ENCODE results near the gene MAP4K1. TPM values are rescaled to one million over a fixed set of nuclear protein-coding genes. Genes with fewer than 3 reads are reported as not detected.
A peak's percentile ranks its signal among the peaks of the same experiment; 100 is the strongest.
"Not testable (repeated sequence)": the region's sequence is repeated elsewhere in the genome, so short reads cannot be mapped to it uniquely, and the experiment has no call there.

The MAP4K1 gene
- total RNA-seq, 2 experiments from 2014 or later: 337 to 497 TPM

DNA sequence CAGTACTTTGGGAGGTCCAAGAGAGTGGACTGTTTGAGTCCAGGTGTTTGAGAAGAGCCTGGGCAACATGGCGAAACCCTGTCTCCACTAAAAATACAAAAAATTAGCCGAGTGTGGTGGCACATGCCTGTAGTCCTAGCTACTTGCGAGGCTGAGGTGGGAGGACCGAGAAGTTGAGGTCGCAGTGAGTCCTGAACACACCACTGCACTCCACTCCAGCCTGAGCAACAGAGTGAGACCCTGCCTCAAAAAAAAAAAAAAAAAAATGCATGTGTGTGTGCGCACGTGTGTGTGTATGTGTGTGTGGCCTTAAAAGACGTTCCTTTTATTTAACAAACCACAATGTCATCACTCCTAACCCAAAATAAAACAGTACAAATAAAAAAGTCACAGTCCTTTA lies 62.6 kb downstream of the MAP4K1 start:
- peak overlapping the region; percentile 63 for H3K27ac Mint-ChIP-seq
- no peak for ATAC-seq

DNA sequence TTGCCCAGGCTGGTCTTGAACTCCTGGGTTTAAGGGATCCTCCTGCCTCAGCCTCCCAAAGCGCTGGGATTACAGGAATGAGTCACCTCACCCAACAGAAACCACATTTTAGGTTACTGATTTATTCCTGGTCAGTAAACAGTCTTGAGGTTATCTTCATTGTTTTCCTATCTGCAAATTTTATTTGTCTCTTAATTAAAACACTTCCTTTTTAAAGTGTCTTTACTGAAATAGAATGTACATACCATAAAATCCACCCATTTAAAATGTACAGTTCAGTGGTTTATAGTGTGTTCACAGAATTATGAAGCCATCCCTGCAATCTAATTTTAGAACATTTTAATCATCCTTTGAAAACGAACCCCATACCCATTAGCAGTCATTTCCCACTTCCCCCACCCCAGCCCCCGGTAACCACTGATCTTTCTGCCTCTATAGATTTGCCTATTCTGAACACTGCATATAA lies 63.0 kb downstream of the MAP4K1 start:
- Mint-ChIP-seq H3K27ac (peak overlapping the region; percentile 63), H3K4me1 (peaks cover 61% of the 10 kb centered on the region), H3K36me3 (peaks cover 1% of the 10 kb centered on the region), H3K4me3 (no peak overlapping the region), H3K27me3 (peaks cover 4% of the 10 kb centered on the region), H3K9me3 (ENCODE audit: low read depth) (no peaks in the 10 kb centered on the region)
- ATAC-seq (no peak), DNase-seq (peak; percentile 62)
- CTCF ChIA-PET: interaction anchor here (0.6 to 3.9 kb wide), 5 partner anchors 37 to 376 kb away, joined by 3 to 36 read pairs (median 3); partner anchors contain the start of genes EIF3K, MAP4K1, MRPS12 and SARS2

More for the DNA sequence above, 62.6 kb downstream of the MAP4K1 start:
- peaks cover 66% of the 10 kb centered on the region for H3K4me1 Mint-ChIP-seq
- peaks cover 3% of the 10 kb centered on the region for H3K36me3 Mint-ChIP-seq
- DNase-seq: no peak
- no peak overlapping the region for H3K4me3 Mint-ChIP-seq
- no peaks in the 10 kb centered on the region for H3K9me3 Mint-ChIP-seq (ENCODE audit: low read depth)
- H3K27me3 Mint-ChIP-seq: peaks cover 4% of the 10 kb centered on the region
- CTCF ChIA-PET: interaction anchor here (0.7 to 3.9 kb wide), 6 partner anchors 11 to 80 kb away, joined by 3 to 36 read pairs (median 3); partner anchors contain the start of genes EIF3K and MAP4K1

DNA sequence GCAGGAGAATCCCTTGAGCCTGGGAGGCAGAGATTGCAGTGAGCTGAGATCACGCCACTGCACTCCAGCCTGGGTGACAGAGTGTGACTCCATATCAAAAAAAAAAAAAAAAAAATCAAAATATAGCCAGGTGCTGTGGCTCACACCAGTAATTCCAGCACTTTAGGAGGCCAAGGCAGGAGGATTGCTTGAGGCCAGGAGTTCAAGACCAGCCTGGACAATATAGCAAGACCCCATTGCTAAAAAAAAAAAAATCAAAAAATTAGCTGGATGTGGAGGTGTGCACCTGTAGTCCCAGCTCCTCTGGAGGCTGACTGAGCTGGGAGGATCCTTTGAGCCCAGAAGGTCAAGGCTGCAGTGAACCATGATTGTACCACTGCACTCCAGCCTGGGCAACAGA lies 64.5 kb downstream of the MAP4K1 start:
- DNase-seq; H3K9me3 Mint-ChIP-seq (ENCODE audit: low read depth); ATAC-seq; H3K27ac Mint-ChIP-seq; H3K27me3 Mint-ChIP-seq; H3K36me3 Mint-ChIP-seq; H3K4me3 Mint-ChIP-seq: not testable (repeated sequence)
- CTCF ChIA-PET: interaction anchor here (1.1 to 3.9 kb wide), 3 partner anchors 9 to 82 kb away, joined by 4 to 26 read pairs (median 7); no protein-coding TSS in a partner anchor
- H3K4me1 Mint-ChIP-seq: peaks cover 48% of the 10 kb centered on the region

DNA sequence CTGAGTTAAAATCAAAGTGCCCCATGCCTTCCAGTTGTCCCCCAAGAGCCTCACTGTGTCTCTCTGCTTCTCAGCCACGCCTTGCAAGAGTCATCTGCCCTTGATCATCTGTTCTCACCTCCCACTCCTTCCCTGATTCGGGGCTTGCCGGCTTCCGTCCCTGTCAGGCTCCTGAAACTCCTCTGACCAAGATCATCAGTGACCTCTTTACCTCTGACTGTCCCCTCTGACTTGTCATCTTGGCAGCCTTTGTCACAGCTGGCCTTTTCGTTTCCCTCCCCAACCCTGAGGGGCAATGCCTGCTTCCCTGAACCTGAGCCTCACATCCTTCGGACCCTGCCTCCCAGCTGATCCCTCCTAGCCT lies 66.3 kb downstream of the MAP4K1 start:
- ATAC-seq (peak; percentile 63), DNase-seq (peak; percentile 68)
- CTCF ChIA-PET: interaction anchor here (0.8 to 3.9 kb wide), 4 partner anchors 28 to 84 kb away, joined by 3 to 26 read pairs (median 3); partner anchors contain the start of gene EIF3K
- peaks cover 4% of the 10 kb centered on the region for H3K27me3 Mint-ChIP-seq
- no peak overlapping the region for H3K4me3 Mint-ChIP-seq
- peaks cover 1% of the 10 kb centered on the region for H3K36me3 Mint-ChIP-seq
- peak overlapping the region; percentile 27 for H3K27ac Mint-ChIP-seq
- H3K4me1 Mint-ChIP-seq: peaks cover 33% of the 10 kb centered on the region
- no peaks in the 10 kb centered on the region for H3K9me3 Mint-ChIP-seq (ENCODE audit: low read depth)

DNA sequence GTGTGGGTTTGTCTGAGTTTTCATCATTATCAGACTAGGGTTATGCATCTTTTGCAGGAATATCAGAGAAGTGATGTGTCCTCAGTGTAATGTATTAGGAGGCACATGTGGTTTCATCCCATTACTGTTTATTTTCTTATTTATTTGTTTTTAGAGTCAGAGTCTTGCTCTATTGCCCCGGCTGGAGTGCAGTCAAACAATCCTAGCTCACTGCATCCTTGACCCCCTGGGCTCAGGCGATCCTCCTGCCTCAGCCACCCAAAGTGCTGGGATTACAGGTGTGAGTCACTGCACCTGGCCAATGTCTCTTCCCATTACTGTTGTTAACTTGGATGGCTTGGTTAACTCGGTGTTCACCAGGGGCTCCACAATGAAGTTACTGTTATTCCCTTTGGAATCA lies 67.4 kb downstream of the MAP4K1 start:
- no peaks in the 10 kb centered on the region for H3K36me3 Mint-ChIP-seq
- peaks cover under 1% of the 10 kb centered on the region for H3K27me3 Mint-ChIP-seq
- H3K4me3 Mint-ChIP-seq: no peak overlapping the region
- ATAC-seq (no peak), DNase-seq (no peak)
- CTCF ChIA-PET: interaction anchor here (1.1 to 3.9 kb wide), 2 partner anchors 35 to 85 kb away, joined by 3 to 26 read pairs; no protein-coding TSS in a partner anchor
- H3K9me3 Mint-ChIP-seq (ENCODE audit: low read depth): no peaks in the 10 kb centered on the region
- H3K27ac Mint-ChIP-seq: no peak overlapping the region
- H3K4me1 Mint-ChIP-seq: peaks cover 31% of the 10 kb centered on the region

DNA sequence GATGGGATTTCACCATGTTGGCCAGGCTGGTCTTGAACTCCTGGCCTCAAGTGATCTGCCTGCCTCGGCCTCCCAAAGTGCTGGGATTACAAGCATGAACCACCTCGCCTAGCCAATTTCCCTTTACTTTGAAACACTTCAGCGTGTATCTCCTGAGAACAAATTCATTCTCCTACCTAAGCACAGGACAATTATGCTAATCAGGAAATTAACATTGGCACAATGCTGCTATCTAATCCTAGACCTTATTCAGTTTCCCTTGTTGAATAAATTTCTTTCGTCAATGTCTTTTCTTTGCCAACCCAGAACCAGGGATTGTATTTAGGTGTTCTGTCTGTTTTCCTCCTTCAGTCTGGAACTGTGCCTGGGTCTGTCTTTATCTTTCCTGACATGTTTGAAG lies 67.8 kb downstream of the MAP4K1 start:
- CTCF ChIA-PET: interaction anchor here (3.9 kb wide), 1 partner anchor 85 kb away, joined by 26 read pairs; no protein-coding TSS in a partner anchor
- no peak overlapping the region for H3K27ac Mint-ChIP-seq
- no peak for ATAC-seq

DNA sequence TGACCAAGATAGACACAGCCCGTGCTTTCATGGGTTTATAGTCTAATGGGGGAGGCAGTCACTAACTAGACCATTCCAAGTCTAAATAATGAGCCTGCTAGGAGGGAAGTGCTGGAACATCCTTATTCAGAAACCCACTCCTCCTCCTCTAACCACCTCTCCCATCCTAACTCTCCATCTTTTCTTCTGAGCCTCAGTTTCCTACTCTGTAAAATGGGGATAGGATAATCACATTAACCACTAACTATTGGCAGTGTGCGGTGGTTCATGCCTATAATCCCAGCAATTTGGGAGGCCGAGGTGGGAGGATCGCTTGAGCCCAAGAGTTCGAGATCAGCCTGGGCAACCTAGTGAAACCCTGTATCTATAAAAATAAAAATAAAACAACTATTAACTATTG lies 68.7 kb downstream of the MAP4K1 start:
- no peak for DNase-seq
- no peak overlapping the region for H3K27ac Mint-ChIP-seq
- no peaks in the 10 kb centered on the region for H3K27me3 Mint-ChIP-seq
- ATAC-seq: no peak
- CTCF ChIA-PET: no interaction called here
- no peaks in the 10 kb centered on the region for H3K9me3 Mint-ChIP-seq (ENCODE audit: low read depth)
- H3K4me1 Mint-ChIP-seq: peaks cover 32% of the 10 kb centered on the region
- no peak overlapping the region for H3K4me3 Mint-ChIP-seq
- no peaks in the 10 kb centered on the region for H3K36me3 Mint-ChIP-seq

More for the DNA sequence above, 67.8 kb downstream of the MAP4K1 start:
- no peak overlapping the region for H3K4me3 Mint-ChIP-seq
- DNase-seq: no peak
- no peaks in the 10 kb centered on the region for H3K27me3 Mint-ChIP-seq
- H3K36me3 Mint-ChIP-seq: no peaks in the 10 kb centered on the region
- H3K9me3 Mint-ChIP-seq (ENCODE audit: low read depth): no peaks in the 10 kb centered on the region
- H3K4me1 Mint-ChIP-seq: peaks cover 31% of the 10 kb centered on the region

DNA sequence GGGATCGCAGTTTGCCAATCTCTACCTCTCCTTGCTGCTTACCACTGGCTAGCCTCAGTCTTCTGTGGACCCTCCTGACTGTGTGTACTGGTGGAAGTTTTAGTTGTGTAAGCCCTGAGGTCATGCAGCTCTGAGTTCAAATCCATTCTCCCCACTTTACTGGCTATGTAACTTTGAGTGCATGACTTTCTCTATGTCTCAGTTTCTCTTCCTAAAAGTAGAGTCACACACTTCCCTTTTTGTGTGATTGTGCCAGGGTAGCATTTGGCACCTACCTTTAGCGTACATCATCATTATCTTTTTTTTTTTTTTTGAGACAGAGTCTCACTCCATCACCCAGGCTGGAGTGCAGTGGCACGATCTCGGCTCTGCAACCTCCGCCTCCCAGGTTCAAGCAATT lies 70.3 kb downstream of the MAP4K1 start:
- no peak overlapping the region for H3K27ac Mint-ChIP-seq

DNA sequence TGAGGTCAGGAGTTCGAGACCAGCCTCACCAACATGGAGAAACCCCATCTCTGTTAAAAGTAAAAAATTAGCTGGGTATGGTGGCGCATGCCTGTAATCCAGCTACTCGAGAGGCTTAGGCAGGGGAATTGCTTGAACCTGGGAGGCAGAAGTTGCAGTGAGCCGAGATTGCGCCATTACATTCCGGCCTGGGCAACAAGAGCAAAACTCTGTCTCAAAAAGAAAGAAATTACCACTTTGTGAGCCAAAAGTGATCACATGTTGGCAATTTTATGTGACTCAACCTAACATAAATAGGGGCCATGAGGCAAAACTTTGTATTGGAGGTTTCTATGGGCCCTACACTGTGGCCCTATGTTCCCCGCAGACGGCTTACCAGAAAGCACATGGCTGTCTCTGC lies 72.2 kb downstream of the MAP4K1 start:
- Mint-ChIP-seq H3K4me3 (no peak overlapping the region), H3K27me3 (no peaks in the 10 kb centered on the region), H3K9me3 (ENCODE audit: low read depth) (no peaks in the 10 kb centered on the region), H3K4me1 (peaks cover 21% of the 10 kb centered on the region), H3K27ac (peak overlapping the region; percentile 51), H3K36me3 (peaks cover 3% of the 10 kb centered on the region)
- ATAC-seq (no peak), DNase-seq (no peak)
- CTCF ChIA-PET: interaction anchor here (0.9 to 5.1 kb wide), 11 partner anchors 13 to 355 kb away, joined by 3 to 72 read pairs (median 5); partner anchors contain the start of genes EIF3K, FAM98C, MAP4K1 and NFKBIB

More for the DNA sequence above, 70.3 kb downstream of the MAP4K1 start:
- DNase-seq (no peak), ATAC-seq (no peak)
- H3K4me1 Mint-ChIP-seq: peaks cover 29% of the 10 kb centered on the region
- H3K9me3 Mint-ChIP-seq (ENCODE audit: low read depth): no peaks in the 10 kb centered on the region
- no peaks in the 10 kb centered on the region for H3K36me3 Mint-ChIP-seq
- CTCF ChIA-PET: interaction anchor here (1.4 to 5.1 kb wide), 5 partner anchors 17 to 383 kb away, joined by 4 to 72 read pairs (median 4); partner anchors contain the start of genes FAM98C, MRPS12 and SARS2
- no peak overlapping the region for H3K4me3 Mint-ChIP-seq
- no peaks in the 10 kb centered on the region for H3K27me3 Mint-ChIP-seq

DNA sequence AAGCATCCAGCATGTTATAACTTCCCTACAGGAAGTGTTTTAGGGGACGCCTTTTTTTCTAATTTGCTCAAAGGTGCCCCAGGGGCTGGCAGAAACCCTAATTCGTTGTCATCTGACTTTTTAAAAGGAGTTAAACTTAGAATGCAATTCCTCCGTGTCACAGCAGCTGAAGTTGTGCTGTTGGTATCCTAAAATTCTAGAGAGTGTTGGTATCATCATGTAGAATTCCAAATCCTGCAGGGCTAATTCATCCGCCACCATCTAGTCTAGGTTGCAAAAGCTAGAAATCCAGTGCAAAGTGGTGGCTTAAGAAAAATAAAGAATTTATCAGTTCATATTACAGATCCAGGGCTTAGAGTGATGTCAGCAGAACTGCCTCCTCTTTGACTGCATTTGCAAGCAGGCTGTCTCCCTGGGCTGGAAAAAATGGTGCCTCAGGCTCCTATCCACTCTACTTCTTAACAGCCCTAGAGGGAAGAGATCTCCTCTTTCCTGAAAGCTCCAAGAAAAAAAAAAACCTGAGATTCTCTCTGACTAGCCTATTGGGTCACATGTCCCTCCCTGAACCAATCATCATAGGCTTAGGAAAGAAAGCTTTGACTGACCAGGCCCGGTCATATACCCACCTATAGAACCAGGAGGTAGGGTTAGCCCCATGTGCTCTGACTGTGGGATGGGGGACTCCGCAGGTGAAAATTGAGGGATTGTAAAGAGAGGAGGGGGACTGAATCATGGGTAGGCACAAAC lies 73.0 kb downstream of the MAP4K1 start:
- H3K36me3 Mint-ChIP-seq: peaks cover 5% of the 10 kb centered on the region
- DNase-seq (no peak), ATAC-seq (no peak)
- peaks cover 24% of the 10 kb centered on the region for H3K4me1 Mint-ChIP-seq
- H3K9me3 Mint-ChIP-seq (ENCODE audit: low read depth): no peaks in the 10 kb centered on the region
- H3K27me3 Mint-ChIP-seq: no peaks in the 10 kb centered on the region
- CTCF ChIA-PET: interaction anchor here (0.8 to 5.1 kb wide), 15 partner anchors 8 to 356 kb away, joined by 3 to 72 read pairs (median 5); partner anchors contain the start of genes EIF3K, FAM98C, MAP4K1 and NFKBIB
- H3K27ac Mint-ChIP-seq: peak overlapping the region; percentile 71
- H3K4me3 Mint-ChIP-seq: peak overlapping the region; percentile 19

DNA sequence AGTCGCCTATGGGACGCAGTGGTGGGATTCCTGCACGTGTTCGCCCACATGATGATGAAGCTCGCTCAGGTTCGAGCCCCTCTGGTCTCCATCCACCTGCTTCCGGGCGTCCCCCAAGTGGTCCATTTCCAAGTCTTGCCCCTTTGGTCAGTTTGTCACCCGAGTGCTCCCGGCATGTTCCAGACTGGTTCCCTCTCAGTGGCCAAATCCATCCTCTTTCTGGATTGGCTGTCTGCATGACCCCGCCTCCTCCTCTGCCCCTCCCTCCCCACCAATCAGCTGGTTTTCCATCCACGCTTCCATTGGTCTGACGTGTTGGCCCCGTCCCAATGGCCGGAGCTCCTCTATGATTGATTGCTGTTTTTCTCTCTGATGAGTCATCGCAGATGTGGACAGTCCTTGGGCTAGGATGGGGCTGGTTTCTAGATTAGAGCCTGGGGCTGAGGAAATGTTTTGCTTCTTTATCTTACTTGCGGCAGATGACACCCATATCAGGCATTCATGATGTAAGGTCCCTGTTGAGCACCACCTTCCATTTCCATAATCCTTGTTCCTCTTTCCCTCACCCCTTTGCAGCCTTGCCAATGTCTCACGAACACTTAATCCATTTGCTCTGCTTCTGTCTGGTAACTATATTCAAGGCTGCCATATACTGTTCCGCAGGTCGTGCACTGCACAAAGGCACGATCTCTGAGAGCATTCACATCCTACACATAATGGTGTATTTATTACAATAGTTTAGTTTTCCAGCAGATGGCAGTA lies 73.8 kb downstream of the MAP4K1 start:
- no peaks in the 10 kb centered on the region for H3K9me3 Mint-ChIP-seq (ENCODE audit: low read depth)
- H3K27me3 Mint-ChIP-seq: no peaks in the 10 kb centered on the region
- H3K36me3 Mint-ChIP-seq: peaks cover 7% of the 10 kb centered on the region
- ATAC-seq (peak; percentile 93), DNase-seq (peak; percentile 64)
- CTCF ChIA-PET: interaction anchor here (0.8 to 5.1 kb wide), 11 partner anchors 9 to 141 kb away, joined by 3 to 72 read pairs (median 5); partner anchors contain the start of genes EIF3K, FAM98C and MAP4K1
- peaks cover 31% of the 10 kb centered on the region for H3K4me1 Mint-ChIP-seq
- H3K4me3 Mint-ChIP-seq: peak overlapping the region; percentile 19
- H3K27ac Mint-ChIP-seq: peak overlapping the region; percentile 71

DNA sequence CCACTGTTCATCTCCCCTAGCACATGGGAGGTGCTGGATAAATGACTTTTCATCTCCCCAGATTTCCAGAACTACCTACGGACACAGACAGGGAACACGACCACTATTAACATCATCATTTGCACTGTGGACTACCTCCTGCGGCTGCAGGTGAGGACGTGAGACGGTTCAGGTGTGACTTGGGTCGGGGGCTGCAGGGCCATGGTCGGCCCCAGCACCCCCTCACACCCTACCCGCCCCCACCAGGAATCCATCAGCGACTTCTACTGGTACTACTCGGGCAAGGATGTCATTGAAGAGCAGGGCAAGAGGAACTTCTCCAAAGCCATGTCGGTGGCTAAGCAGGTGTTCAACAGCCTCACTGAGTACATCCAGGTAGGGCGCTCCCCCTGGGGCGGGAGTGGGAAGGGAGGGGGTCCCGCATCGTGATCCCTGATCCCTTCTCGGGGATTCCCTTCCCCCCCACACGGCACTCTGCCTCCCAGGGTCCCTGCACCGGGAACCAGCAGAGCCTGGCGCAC lies 74.4 kb downstream of the MAP4K1 start:
- CTCF ChIA-PET: interaction anchor here (0.8 to 5.1 kb wide), 7 partner anchors 10 to 140 kb away, joined by 4 to 72 read pairs (median 10); partner anchors contain the start of genes EIF3K, FAM98C and MAP4K1
- Mint-ChIP-seq H3K27me3 (no peaks in the 10 kb centered on the region), H3K36me3 (peaks cover 7% of the 10 kb centered on the region), H3K27ac (no peak overlapping the region), H3K4me1 (peaks cover 38% of the 10 kb centered on the region), H3K4me3 (no peak overlapping the region), H3K9me3 (ENCODE audit: low read depth) (no peaks in the 10 kb centered on the region)
- ATAC-seq (no peak), DNase-seq (no peak)

Data from activated CD8-positive, alpha-beta memory T cell treated with anti-CD3 and anti-CD28 coated beads, Interleukin-2, amount 10 ng/mL, durations not matched to agents 7 days and 5 days (primary cell).